Central memory CD8-positive, alpha-beta T cell (primary cell): ENCODE data around the gene INSRR.
A peak's percentile ranks its signal among the peaks of the same experiment; 100 is the strongest.

ENCODE experiments used
- ATAC-seq: fragments of 150-1000 bp; cut with Tn5 transposase; replicated peaks from 2 replicates; pipeline ENCODE4 v1.10.0; 2022; ENCODE audit warnings: mild to moderate bottlenecking, moderate FRiP score, moderate number of reproducible peaks; ENCODE audit not compliant: poor library complexity, severe bottlenecking; ENCODE audit errors: extremely low read depth
- DNase-seq, 2 donors: peaks; one replicate each; pipeline ENCODE4 v3.0.0; 2021; ENCODE audit warnings: low spot score in 2 of 2
- H3K27ac Mint-ChIP-seq: one replicate; pipeline ENCODE4 v1.8.0; 2022; ENCODE audit warnings: low read depth, mild to moderate bottlenecking, moderate library complexity, mixed read lengths
- H3K27me3 Mint-ChIP-seq: one replicate; pipeline ENCODE4 v1.8.0; 2022; ENCODE audit warnings: mixed read lengths
- H3K36me3 Mint-ChIP-seq: one replicate; pipeline ENCODE4 v1.8.0; 2022; ENCODE audit warnings: mild to moderate bottlenecking, moderate library complexity, mixed read lengths; ENCODE audit not compliant: insufficient read depth
- H3K4me1 Mint-ChIP-seq: one replicate; pipeline ENCODE4 v1.8.0; 2022; ENCODE audit warnings: mixed read lengths
- H3K4me3 Mint-ChIP-seq: one replicate; pipeline ENCODE4 v1.8.0; 2022; ENCODE audit warnings: mild to moderate bottlenecking, moderate library complexity, mixed read lengths
- H3K9me3 Mint-ChIP-seq: one replicate; pipeline ENCODE4 v1.8.0; 2022; ENCODE audit warnings: mixed read lengths

The INSRR gene

DNA sequence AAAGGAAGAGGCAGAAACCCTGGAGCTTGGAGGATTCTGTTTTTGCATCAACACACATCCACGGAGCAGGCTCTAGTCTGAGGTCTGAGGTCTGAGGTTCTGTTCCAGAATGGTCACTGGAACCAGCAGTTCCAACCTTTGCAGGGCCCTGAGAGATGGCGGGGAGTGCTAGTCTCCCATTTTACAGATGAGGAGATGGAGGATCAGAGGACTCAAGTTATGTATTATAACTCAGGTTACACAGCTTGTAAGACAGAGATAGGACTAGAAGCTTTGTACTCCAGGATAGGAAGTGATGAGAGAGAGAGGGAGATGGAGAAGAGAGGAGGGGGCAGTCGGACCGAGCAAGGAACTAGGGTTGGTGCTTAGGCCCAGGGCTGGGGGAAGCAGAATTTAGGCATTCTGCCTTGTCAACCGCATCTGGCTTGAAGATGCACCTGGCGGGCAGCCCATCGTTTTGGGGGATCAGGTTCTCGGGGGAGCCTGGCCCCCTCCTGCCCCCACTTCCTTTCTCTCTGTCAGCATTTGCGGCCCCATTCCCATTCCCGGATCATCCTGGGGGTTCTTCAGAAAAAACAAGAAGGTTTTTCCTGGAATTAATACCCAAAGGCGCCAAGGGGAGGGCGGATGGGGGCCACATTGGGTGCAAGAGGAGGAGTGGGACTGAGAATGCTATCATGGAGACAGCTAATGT lies 40.2 kb upstream of the INSRR start:
- no peak for DNase-seq
- H3K9me3 Mint-ChIP-seq: no peaks in the 10 kb centered on the region
- no peaks in the 10 kb centered on the region for H3K36me3 Mint-ChIP-seq
- H3K27me3 Mint-ChIP-seq: peaks cover 85% of the 10 kb centered on the region
- ATAC-seq: no peak
- no peak overlapping the region for H3K27ac Mint-ChIP-seq
- no peak overlapping the region for H3K4me3 Mint-ChIP-seq
- H3K4me1 Mint-ChIP-seq: peaks cover 14% of the 10 kb centered on the region

DNA sequence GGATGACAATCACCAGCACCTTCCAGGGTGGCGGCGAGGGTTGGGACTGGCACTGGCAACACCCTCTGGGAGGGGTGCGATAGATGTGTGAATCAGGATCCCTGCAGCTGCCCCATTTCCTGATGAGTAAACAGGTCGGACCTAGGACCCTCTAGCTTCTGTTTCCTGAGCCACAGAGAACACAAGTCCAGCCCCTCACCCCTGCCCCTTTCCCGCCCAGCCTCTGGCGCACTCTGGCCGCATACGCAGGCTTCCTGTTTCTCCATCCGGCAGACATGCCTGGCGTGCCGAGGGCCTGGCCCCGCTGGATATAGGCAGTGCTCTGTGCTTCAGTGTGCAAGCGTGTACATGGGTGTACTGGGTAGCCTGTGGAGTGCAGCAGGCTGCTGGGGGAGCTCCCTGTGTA lies 39.2 kb upstream of the INSRR start:
- Mint-ChIP-seq H3K27ac (no peak overlapping the region), H3K27me3 (peaks cover 76% of the 10 kb centered on the region), H3K4me1 (peaks cover 14% of the 10 kb centered on the region), H3K9me3 (no peaks in the 10 kb centered on the region), H3K4me3 (no peak overlapping the region), H3K36me3 (peaks cover 2% of the 10 kb centered on the region)
- no peak for ATAC-seq
- no peak for DNase-seq

DNA sequence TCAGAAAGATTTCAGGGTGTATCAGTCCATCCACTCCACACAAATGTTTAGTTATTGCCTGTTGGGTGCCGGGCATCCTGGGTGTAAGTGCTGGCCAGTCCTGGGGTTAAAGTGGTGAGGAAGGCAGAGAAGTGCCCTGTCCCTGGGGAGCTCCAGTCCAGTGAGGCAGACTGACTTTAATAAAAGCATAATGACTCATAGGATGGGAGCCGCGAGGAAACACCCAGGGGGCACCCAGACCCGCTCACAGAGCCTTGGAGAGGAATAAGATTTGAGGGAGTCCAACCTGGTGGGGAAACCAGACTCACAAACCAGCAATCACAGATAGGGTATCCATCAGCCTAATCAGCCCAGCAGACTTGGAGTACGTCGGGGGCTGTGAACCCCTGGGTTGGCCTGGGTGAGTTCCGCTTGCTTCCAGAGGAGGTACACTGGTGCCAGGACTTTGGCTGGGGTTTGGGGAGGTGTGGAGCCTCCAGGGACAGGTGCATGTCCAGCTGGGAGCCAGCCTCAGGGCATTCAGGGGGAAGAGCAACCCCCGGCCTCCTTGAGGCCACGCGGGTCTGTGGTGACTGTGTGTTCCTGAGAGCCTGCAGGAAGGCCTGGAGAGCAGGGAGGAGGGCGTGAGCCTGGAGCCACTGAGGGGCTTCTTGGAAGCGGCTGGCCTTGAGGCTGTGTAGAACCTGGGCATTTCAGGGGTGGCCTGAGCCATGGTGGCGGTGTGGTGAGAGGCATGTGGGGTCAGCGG lies 38.3 kb upstream of the INSRR start:
- Mint-ChIP-seq H3K4me3 (no peak overlapping the region), H3K4me1 (peaks cover 14% of the 10 kb centered on the region), H3K27me3 (peaks cover 72% of the 10 kb centered on the region), H3K27ac (no peak overlapping the region), H3K36me3 (peaks cover 2% of the 10 kb centered on the region), H3K9me3 (no peaks in the 10 kb centered on the region)
- DNase-seq (no peak), ATAC-seq (no peak)

DNA sequence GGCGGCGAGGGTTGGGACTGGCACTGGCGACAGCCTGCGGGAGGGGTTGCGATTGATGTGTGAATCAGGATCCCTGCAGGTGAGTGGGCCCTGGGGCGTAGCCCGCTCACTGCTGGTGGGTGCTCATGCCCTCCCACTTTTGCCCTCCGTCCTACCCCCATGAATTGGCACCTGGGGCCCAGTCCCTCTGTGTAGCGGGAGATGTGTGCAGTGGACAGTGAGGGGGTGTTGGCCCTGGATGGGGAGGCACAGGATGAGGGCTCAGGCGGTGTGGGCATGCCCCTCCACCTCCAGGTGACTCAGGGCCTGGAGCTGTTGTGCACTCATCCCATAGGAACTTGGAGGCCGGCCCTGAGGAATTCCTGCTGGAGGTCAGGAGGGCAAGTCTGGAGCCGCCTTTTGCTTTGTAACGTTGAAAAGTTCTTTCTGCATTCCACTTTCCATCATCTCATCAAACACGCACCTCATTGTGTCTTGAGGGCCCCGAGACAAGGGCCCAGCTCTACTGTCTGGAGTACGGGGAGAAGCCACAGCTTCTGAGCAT lies 37.6 kb upstream of the INSRR start:
- Mint-ChIP-seq H3K36me3 (peaks cover 2% of the 10 kb centered on the region), H3K27me3 (peaks cover 72% of the 10 kb centered on the region), H3K9me3 (no peaks in the 10 kb centered on the region), H3K27ac (no peak overlapping the region), H3K4me3 (no peak overlapping the region), H3K4me1 (peaks cover 14% of the 10 kb centered on the region)
- ATAC-seq (no peak), DNase-seq (no peak)

DNA sequence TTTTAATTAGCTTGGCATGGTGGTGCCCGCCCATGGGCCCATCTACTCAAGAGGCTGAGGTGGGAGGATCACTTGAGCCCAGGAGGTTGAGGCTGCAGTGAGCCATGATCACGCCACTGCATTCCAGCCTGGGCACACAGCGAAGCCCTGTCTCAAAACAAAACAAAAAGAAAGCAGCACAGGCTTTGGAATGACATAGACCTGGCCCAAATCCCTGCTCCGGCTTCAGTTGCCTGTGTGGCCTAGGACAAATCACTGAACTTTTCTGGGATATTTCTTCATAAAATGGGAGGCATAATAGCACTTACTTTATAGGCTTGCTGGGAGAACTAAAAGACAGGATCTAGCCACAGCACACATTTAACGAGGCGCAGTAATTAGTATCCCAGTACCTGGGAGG lies 37.0 kb upstream of the INSRR start:
- Mint-ChIP-seq H3K36me3 (peaks cover 2% of the 10 kb centered on the region), H3K4me3 (no peak overlapping the region), H3K27me3 (peaks cover 72% of the 10 kb centered on the region), H3K9me3 (no peaks in the 10 kb centered on the region), H3K27ac (no peak overlapping the region), H3K4me1 (peaks cover 14% of the 10 kb centered on the region)
- DNase-seq (no peak), ATAC-seq (no peak)

DNA sequence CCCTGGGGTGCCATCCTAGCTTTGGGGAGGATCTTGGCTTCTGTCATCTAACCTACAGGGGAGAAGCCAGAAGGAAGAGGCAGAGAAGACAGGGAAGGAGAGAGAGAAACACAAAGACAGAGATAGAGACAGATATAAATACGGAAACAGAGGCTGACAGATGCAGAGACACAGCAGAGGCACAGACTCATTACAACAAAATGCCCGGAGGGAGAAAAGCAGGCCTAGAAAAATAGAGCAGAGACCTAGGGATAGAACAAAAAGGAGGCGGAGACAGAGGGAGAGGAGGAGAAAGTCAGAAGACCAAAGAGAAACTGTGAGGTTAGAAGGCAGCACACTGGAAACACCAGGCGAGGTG lies 36.5 kb upstream of the INSRR start:
- H3K36me3 Mint-ChIP-seq: peaks cover 2% of the 10 kb centered on the region
- H3K4me1 Mint-ChIP-seq: peaks cover 14% of the 10 kb centered on the region
- H3K9me3 Mint-ChIP-seq: no peaks in the 10 kb centered on the region
- H3K27ac Mint-ChIP-seq: no peak overlapping the region
- no peak for ATAC-seq
- no peak overlapping the region for H3K4me3 Mint-ChIP-seq
- no peak for DNase-seq
- peaks cover 73% of the 10 kb centered on the region for H3K27me3 Mint-ChIP-seq

DNA sequence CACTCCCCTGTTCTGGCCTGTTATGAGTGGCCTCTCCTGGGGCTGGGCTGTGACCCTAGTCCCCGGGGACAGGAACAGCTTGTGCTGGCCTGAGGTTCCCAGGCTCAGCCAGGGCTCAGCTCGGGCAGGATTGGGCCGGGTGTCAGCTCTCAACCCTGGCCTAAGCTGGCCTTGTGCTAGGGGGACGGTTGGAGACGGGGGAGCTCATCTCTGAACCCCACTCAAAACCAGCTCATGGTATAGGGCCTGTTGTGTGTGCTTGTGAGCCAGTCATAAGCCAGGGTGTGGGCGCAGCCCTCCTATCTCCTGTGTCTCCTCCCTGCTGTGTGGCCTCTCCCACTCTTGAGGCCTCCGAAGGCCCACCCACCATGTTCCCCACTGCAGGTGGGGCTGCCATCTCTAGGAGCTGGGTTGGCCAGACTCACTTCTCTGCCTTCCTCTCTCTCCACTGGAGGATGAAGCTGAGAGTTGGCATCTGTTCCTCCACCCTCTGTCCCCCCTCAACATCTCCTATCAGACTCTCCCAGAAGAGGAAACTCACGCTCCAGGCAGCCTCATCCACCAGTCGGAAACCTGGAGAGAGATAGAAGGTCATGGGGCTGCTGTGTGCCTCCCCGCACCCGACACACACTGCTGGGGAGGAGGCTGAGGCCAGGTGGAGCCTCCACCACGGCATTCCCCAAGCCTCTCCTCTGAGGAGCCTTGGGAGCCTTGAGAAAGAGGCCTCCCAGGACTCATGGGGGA lies 36.0 kb upstream of the INSRR start:
- Mint-ChIP-seq H3K27me3 (peaks cover 74% of the 10 kb centered on the region), H3K4me3 (no peak overlapping the region), H3K9me3 (no peaks in the 10 kb centered on the region), H3K36me3 (peaks cover 2% of the 10 kb centered on the region), H3K4me1 (peaks cover 14% of the 10 kb centered on the region), H3K27ac (no peak overlapping the region)
- DNase-seq (no peak), ATAC-seq (no peak)

DNA sequence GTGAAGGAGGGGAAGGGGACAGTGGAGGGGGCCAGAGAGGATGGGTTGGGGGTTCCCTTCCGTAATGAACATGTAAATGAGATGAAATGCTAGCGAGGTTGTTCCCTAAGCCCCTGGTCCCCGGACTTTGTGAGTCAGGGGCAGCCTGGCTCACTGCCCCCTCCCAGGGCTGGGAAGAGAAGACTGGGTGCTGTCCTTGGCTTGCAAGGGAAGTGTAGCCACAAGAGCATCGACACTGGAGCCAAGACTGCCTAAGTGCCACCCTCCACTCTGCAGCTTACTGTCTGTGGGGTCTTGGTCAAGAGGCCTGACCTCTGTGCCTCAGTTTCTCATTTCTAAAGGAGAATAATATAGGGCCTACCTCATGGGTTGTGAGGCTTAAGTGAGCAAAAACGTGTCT lies 35.1 kb upstream of the INSRR start:
- H3K4me3 Mint-ChIP-seq: no peak overlapping the region

DNA sequence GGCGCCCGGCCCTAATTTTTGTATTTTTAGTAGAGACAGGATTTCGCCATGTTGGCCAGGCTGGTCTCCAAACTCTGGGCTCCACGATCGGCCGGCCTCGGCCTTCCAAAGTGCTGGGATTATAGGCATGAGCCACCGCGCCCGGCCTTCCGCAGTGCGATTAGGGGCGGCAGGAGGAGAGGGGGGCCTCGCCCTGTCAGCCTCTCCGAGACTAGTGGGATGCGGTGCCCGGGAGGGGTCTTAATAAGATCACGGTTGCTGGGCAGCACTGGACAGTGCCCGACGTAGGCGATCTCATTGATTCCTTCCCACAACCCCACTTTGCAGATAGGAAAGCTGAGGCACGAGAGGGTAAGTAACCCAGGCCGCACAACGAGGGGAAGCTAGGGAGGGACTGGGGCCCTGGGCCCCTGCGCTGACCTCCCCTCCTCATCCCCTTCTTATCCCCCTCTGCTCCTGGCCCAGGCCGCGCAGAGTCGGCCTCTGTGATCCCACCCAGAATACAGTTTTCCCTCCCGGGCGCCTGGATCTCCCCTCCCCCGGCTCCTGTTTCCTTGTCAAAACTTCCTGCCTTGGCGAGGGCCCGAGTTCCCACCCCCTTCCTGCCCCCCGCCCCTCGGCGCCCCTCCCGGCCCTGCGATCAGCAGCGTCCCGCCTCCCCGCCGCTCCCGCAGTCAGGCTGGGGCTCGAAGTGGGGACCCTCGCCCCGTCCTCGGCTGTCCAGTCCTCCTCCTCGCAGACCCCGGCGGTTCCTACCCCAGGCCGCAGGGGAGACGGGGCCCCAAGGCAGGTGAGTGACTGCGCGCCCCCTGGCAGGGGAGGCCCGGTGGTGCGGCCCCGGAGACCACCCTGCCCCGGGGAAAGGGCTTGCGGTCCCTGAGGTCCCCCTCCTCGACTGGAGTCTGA lies 34.4 kb upstream of the INSRR start, which contains the start of gene PEAR1:
Gene PEAR1, plus strand, starts transcription at position 671 of the 906 bp plus-strand sequence. CDS start 10,209 bp downstream, outside the sequence.
- no peak for ATAC-seq
- Mint-ChIP-seq H3K36me3 (peaks cover 2% of the 10 kb centered on the region), H3K4me1 (peaks cover 10% of the 10 kb centered on the region), H3K4me3 (peak within 1 kb of the TSS; percentile 57), H3K27me3 (peaks cover 70% of the 10 kb centered on the region), H3K9me3 (no peaks in the 10 kb centered on the region), H3K27ac (no peak within 1 kb of the TSS)
- DNase-seq: no peak

More for the DNA sequence above, 35.1 kb upstream of the INSRR start:
- Mint-ChIP-seq H3K27me3 (peaks cover 70% of the 10 kb centered on the region), H3K27ac (no peak overlapping the region), H3K36me3 (peaks cover 2% of the 10 kb centered on the region), H3K4me1 (peaks cover 14% of the 10 kb centered on the region), H3K9me3 (no peaks in the 10 kb centered on the region)
- ATAC-seq (no peak), DNase-seq (no peak)

DNA sequence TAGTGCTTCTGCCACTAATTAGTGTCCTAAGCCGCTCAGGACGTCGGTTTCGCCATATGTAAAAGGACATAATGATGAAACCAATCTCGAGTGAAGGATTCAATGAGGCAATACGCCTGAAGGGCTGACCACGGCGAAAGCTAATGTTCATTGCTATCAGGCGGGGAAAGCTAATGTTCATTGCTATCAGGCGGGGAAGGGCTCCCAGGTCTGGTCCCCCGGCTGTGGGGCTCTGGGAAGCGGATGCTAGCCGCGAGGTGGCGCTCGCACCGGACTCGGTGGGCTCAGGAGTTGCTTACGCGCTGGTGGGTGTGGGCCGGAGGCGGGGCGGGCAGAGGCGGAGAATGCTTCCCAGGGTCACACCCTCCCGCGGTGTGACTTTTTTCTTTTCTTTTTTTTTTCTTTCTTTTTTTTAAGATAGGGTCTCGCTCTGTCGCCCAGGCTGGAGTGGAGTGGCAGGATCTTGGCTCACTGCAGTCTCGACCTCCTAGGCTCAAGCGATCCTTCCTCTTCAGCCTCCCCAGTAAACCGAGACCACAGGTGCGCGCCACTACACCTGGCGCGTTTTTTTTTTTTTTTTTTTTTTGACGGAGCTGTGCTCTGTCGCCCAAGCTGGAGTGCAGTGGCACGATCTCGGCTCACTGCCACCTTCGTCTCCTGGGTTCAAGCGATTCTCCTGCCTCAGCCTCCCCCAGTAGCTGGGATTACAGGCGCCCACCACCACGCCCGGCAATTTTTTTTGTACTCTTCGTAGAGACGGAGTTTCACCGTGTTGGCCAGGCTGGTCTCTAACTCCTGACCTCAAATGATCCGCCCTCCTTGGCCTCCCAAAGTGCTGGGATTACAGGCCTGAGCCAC lies 33.5 kb upstream of the INSRR start:
- peak; percentile 96 for ATAC-seq
- peaks cover 2% of the 10 kb centered on the region for H3K36me3 Mint-ChIP-seq
- DNase-seq: peak; percentile 66 to 72
- peak overlapping the region; percentile 57 for H3K4me3 Mint-ChIP-seq
- H3K4me1 Mint-ChIP-seq: peaks cover 5% of the 10 kb centered on the region
- no peak overlapping the region for H3K27ac Mint-ChIP-seq
- H3K27me3 Mint-ChIP-seq: peaks cover 70% of the 10 kb centered on the region
- H3K9me3 Mint-ChIP-seq: no peaks in the 10 kb centered on the region

DNA sequence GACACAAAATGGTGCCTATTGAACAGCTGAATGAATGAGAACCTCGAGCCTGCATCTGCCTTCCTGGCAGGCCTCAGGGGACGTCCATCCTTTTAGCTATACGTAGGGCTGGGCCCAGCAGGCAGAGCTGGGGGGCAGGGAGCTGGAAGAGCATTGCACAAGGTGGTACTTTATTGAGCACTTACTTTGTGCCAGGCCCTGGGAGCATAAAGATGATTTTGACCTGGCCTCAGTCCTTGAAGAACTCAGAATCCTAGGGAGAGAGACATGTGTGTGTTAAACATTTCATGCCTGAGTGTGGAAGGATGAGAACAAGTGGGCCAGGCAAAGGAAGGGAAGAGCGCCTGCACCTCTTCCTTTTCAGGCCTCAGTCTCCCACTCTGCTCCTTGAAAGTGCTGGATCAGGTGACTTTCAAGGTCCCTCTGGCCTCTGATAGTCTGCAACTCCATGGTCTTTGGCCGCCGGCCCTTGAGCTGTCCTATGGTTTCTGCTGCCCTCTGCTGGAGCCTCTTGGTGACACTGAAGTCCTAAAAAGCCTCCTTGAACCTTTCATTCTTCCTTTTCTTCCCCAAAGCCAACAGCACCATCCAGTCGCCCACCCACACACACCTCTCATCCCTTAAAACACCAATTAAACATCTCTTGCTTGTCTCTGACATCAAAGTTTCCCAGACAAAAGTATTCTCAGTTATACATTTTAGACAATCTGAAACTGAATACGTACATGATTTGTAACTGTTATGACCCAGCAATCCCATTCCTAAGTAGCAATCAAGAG lies 31.1 kb upstream of the INSRR start:
- Mint-ChIP-seq H3K36me3 (peaks cover 2% of the 10 kb centered on the region), H3K4me3 (no peak overlapping the region), H3K9me3 (no peaks in the 10 kb centered on the region), H3K27me3 (peaks cover 66% of the 10 kb centered on the region), H3K27ac (no peak overlapping the region), H3K4me1 (no peaks in the 10 kb centered on the region)
- DNase-seq (peak in 1 of 2 donors; percentile 36), ATAC-seq (no peak)
